GM12892 (cell line): ENCODE data around the gene STK10.

Source experiments
- POLR2A ChIP-seq: IDR thresholded peaks from 2 replicates; pipeline ENCODE4 v1.6.1; 2011; ENCODE audit warnings: low read depth, low read length, control low read depth
- POLR2AphosphoS5 ChIP-seq: IDR thresholded peaks from 2 replicates; pipeline ENCODE4 v1.6.1; 2011; ENCODE audit warnings: low read depth, low read length, control low read depth

DNA sequence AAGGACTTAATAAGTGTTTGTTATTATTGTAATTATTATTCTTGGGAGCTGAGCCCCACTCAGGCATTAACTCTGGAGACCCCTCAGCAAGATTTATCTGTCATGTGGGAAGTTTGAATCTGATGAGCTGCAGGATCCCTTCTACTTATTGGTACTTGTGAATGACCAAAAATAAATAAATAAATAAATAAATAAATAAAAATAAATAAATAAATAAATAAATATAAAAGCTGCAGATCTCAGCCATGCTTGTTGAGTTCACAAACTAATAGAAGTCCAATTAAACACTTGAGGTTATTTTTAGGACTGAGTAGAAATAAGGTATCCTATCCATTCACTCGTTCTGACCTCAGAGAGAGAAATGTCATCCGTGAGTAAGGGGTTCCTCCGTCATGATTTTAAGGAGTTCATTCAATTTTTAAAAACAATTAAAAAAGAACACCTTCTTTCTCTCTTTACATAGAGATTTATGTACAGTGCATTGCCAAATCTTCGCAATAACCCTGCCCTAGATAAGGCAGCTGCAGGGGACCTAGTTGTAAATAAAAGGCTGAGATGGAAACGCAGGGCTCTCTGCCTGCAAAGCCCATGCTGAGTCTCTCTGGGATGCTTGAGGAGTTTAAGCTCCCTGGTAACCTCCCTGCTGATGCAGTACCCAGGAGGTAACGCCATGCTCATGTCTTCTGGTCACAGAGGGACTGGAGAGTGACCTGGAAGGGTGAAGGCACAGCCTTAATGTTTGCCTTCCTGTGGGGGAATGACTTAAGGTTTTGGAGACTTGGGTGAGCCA, 7.2 kb upstream of the STK10 start:
- TF ChIP-seq POLR2A (no peak), POLR2AphosphoS5 (no peak)
